Measurements from ENCODE around the gene DNA2.
"Not testable (repeated sequence)": the region's sequence is repeated elsewhere in the genome, so short reads cannot be mapped to it uniquely, and the experiment has no call there.

Gene DNA2

GRCh38 chr10:68471586-68472408, at the start of gene DNA2:
Gene DNA2, minus strand, starts transcription at chr10:68471973. Its CDS starts 109 bp downstream, at chr10:68471864.
- DNase-seq (ENCODE audit: low read depth): peak; percentile 73

GRCh38 chr10:68518609-68519008, 46.8 kb upstream of the DNA2 start:
- not testable (repeated sequence) for DNase-seq (ENCODE audit: low read depth)

GRCh38 chr10:68517188-68517587, 45.4 kb upstream of the DNA2 start:
- DNase-seq (ENCODE audit: low read depth): no peak

- DNase-seq (ENCODE audit: low read depth): no peak
These were observed 45.0 kb upstream of the DNA2 start for GRCh38 chr10:68516766-68517165.

- DNase-seq (ENCODE audit: low read depth): not testable (repeated sequence)
These were observed 44.4 kb upstream of the DNA2 start for GRCh38 chr10:68516216-68516615.

GRCh38 chr10:68508090-68508489, 36.3 kb upstream of the DNA2 start:
- no peak for DNase-seq (ENCODE audit: low read depth)

- no peak for DNase-seq (ENCODE audit: low read depth)
These were observed 34.6 kb upstream of the DNA2 start for GRCh38 chr10:68506411-68506810.

GRCh38 chr10:68502846-68503245, 31.1 kb upstream of the DNA2 start:
- no peak for DNase-seq (ENCODE audit: low read depth)

GRCh38 chr10:68501691-68502090, 29.9 kb upstream of the DNA2 start:
- DNase-seq (ENCODE audit: low read depth): no peak

GRCh38 chr10:68499544-68499943, 27.8 kb upstream of the DNA2 start:
- no peak for DNase-seq (ENCODE audit: low read depth)

- DNase-seq (ENCODE audit: low read depth): no peak
These were observed 24.3 kb upstream of the DNA2 start for GRCh38 chr10:68496072-68496471.

- no peak for DNase-seq (ENCODE audit: low read depth)
These were observed 20.3 kb upstream of the DNA2 start for GRCh38 chr10:68492118-68492517.

GRCh38 chr10:68489919-68490318, 18.1 kb upstream of the DNA2 start:
- DNase-seq (ENCODE audit: low read depth): no peak

GRCh38 chr10:68474021-68474420, 2.2 kb upstream of the DNA2 start:
- no peak for DNase-seq (ENCODE audit: low read depth)

- DNase-seq (ENCODE audit: low read depth): no peak
These were observed 649 bp downstream of the DNA2 start for GRCh38 chr10:68471063-68471585.

GRCh38 chr10:68470300-68470699, 1.5 kb downstream of the DNA2 start:
- no peak for DNase-seq (ENCODE audit: low read depth)

- DNase-seq (ENCODE audit: low read depth): no peak
These were observed 1.9 kb downstream of the DNA2 start for GRCh38 chr10:68469838-68470237.

- DNase-seq (ENCODE audit: low read depth): not testable (repeated sequence)
These were observed 7.0 kb downstream of the DNA2 start for GRCh38 chr10:68464729-68465128.

GRCh38 chr10:68463365-68464093, 8.2 kb downstream of the DNA2 start:
- DNase-seq (ENCODE audit: low read depth): no peak

- DNase-seq (ENCODE audit: low read depth): no peak
These were observed 9.2 kb downstream of the DNA2 start for GRCh38 chr10:68462536-68462935.

- DNase-seq (ENCODE audit: low read depth): no peak
These were observed 10.7 kb downstream of the DNA2 start for GRCh38 chr10:68461032-68461431.

- DNase-seq (ENCODE audit: low read depth): not testable (repeated sequence)
These were observed 22.1 kb downstream of the DNA2 start for GRCh38 chr10:68449698-68450097.

GRCh38 chr10:68446179-68446578, 25.6 kb downstream of the DNA2 start:
- DNase-seq (ENCODE audit: low read depth): no peak
